Heart left ventricle (tissue), 13 donors: ENCODE data around the gene NSDHL.

ENCODE experiments used
- POLR2A ChIP-seq, 2 donors: fragments of 450-650 bp; IDR thresholded peaks; one replicate each; pipeline ENCODE4 v1.6.1; 2017; ENCODE audit warnings: antibody characterized with exemption in 2 of 2, mild to moderate bottlenecking in 2 of 2, moderate library complexity in 2 of 2
- TF ChIP-seq, protein P1 (sequence below), 12 donors: fragments of 200-600 bp; sonication (generic) in 4 of 12; IDR thresholded peaks; one replicate each; pipeline versions ENCODE4 v1.5.0 to v1.8.0; 2018 to 2022; ENCODE audit warnings: antibody characterized with exemption in 12 of 12, mild to moderate bottlenecking in 5 of 12
- donor health status: ischemic (EF 13 %, LVEDD 7.1; RV severe dilation, severe dysfunction).
- donor health status: DM: no; HTN: yes; CAD: no.
- donor health status: DM: no; HTN: no; CAD: no.
- donor health status: ischemic (EF 25% LVEDD 6.9; RV normal size, moderate dysfunction).
- donor health status: ischemic (EF 25% LVEDD 5.7; RV mildly dilated, moderate dysfunction).
- donor health status: ischemic (EF 35%, LVEDD 5.7; RV mildly dilated, moderate dysfunction).
- donor health status: nonischemic (EF 11% LVEDD 7.7; RV severe dilation, severe dysfunction).
- donor health status: DM: yes; HTN: yes; CAD: no.
- donor health status: PGD.
- donor health status: ischemic (EF 29% LVEDD 5.4; RV normal size, mild dysfunction).
- donor health status: nonischemic (EF 23%, LVEDD 6.1; RV moderate dilation, normal function).

DNA sequence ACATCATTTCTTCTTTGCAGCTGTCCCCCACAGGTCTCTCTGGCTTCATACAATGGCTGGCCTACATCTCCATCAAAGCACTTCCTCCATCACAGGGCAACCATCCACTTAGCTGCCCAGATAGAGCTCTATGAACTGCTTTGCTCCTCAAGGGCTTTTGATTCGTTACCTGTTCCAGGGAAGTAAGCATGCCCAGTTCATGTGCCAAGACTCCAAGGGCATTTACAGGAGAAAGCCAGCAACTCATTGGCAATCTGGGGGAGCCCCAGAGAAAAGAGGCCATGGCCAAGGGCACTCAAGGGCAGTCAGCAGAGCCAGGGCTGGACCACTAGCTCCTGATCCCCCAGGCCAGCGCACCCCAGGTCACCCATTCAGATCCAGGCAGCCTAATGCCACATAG lies 42.5 kb downstream of the NSDHL start:
- TF ChIP-seq, protein P1, sequence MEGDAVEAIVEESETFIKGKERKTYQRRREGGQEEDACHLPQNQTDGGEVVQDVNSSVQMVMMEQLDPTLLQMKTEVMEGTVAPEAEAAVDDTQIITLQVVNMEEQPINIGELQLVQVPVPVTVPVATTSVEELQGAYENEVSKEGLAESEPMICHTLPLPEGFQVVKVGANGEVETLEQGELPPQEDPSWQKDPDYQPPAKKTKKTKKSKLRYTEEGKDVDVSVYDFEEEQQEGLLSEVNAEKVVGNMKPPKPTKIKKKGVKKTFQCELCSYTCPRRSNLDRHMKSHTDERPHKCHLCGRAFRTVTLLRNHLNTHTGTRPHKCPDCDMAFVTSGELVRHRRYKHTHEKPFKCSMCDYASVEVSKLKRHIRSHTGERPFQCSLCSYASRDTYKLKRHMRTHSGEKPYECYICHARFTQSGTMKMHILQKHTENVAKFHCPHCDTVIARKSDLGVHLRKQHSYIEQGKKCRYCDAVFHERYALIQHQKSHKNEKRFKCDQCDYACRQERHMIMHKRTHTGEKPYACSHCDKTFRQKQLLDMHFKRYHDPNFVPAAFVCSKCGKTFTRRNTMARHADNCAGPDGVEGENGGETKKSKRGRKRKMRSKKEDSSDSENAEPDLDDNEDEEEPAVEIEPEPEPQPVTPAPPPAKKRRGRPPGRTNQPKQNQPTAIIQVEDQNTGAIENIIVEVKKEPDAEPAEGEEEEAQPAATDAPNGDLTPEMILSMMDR (IDR thresholded peaks at IDR 0.05) = no peak
- TF ChIP-seq POLR2A (IDR thresholded peaks at IDR 0.05) = no peak
